HEK293T (cell line): Measurements from ENCODE around the gene CRADD.

Experiments
- ELF4 ChIP-seq: fragments of 450-650 bp; IDR thresholded peaks from 2 replicates; pipeline ENCODE4 v1.6.1; 2017; ENCODE audit warnings: antibody characterized with exemption
- FOXA1 ChIP-seq: fragments of 450-650 bp; IDR thresholded peaks from 2 replicates; pipeline ENCODE4 v1.6.1; 2016; ENCODE audit warnings: mild to moderate bottlenecking
- FOXM1 ChIP-seq: fragments of 450-650 bp; IDR thresholded peaks from 2 replicates; pipeline ENCODE4 v1.6.1; 2017; ENCODE audit warnings: mild to moderate bottlenecking, borderline replicate concordance
- HDGF ChIP-seq: fragments of 450-650 bp; IDR thresholded peaks from 2 replicates; pipeline ENCODE4 v1.6.1; 2017; ENCODE audit warnings: antibody characterized with exemption, borderline replicate concordance
- SP1 ChIP-seq: fragments of 450-650 bp; IDR thresholded peaks from 2 replicates; pipeline ENCODE4 v1.6.1; 2017
- SUZ12 ChIP-seq: fragments of 450-650 bp; IDR thresholded peaks from 2 replicates; pipeline ENCODE4 v1.6.1; 2016; ENCODE audit warnings: mild to moderate bottlenecking

DNA sequence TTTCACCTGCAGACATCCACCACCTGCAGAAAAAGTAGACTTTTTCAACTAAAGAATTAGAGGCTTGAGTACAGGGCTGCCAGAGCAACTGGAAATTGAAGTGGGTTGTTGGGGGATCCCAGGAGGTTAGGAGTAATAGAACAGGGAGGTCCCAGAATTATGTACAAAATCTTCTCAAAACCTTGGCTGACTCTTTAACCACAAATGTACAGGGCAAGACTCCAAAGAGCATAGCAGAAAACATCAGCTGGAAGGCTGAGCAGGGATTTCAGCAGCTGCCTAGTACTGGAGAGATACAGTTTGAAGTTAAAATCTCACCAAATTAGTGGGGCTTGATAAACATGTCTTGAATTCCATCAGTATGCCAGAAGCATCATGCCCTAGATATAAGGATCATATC lies 191.6 kb downstream of the CRADD start:
- no peak for TF ChIP-seq SUZ12
- no peak for TF ChIP-seq FOXM1
- TF ChIP-seq ELF4: no peak
- no peak for TF ChIP-seq HDGF
- TF ChIP-seq SP1: no peak
- TF ChIP-seq FOXA1: no peak
